K562 (cell line): Measurements from ENCODE around the gene AP3S2. TPM values are rescaled to one million over a fixed set of nuclear protein-coding genes. Genes with fewer than 3 reads are reported as not detected.

Source experiments
- CEBPB ChIP-seq: fragments of 450-650 bp; IDR thresholded peaks from 2 replicates; pipeline ENCODE4 v1.6.1; 2016; ENCODE audit warnings: missing genetic modification characterization, missing compliant biosample characterization
- GATA2 ChIP-seq: sonication (generic); formaldehyde crosslinking; IDR thresholded peaks from 2 replicates; pipeline ENCODE4 v1.4.0; 2020; ENCODE audit warnings: mild to moderate bottlenecking, missing genetic modification reagents
- MYC ChIP-seq, 2 experiments: fragments of 250-450 bp in 1 of 2; sonication (Bioruptor Pico) in 1 of 2; IDR thresholded peaks; 2 replicates each; pipeline versions ENCODE4 v1.5.1 to v1.6.1; 2012 to 2021; ENCODE audit warnings: low read depth in 2 of 2, borderline replicate concordance in 1 of 2, improper control_type of control experiment in 1 of 2, low read length in 1 of 2, mild to moderate bottlenecking in 1 of 2, moderate library complexity in 1 of 2
- ZNF584 ChIP-seq: fragments of 200-800 bp; sonication (Bioruptor generic); IDR thresholded peaks from 2 replicates; pipeline ENCODE4 v1.6.1; 2016; ENCODE audit warnings: low read depth, mild to moderate bottlenecking, missing genetic modification characterization, missing compliant biosample characterization
- polyA plus RNA-seq, 8 experiments: library from polyadenylated mRNA; depleted of rRNA in 4 of 8; stranded (reverse) in 5 of 8; unstranded in 3 of 8; fragments of >200 nt; fragmentation: Nextera tagmentation in 2 of 8; fragmentation: Illumina TruSeq in 1 of 8; extraction: Ambion mirVana in 2 of 8; extraction: Trizol in 1 of 8; gene quantifications; 2 replicates each; pipeline versions ENCODE4 v1.2.1 to v1.2.3, GENCODE V29; 2011 to 2014; ENCODE audit warnings: inconsistent platforms in 1 of 8, missing spikeins in 1 of 8
- total RNA-seq, 7 experiments: library from RNA; depleted of rRNA in 6 of 7; stranded (reverse); fragments of >200 nt in 6 of 7; fragmentation: Illumina TruSeq in 2 of 7; extraction: Trizol in 2 of 7; gene quantifications; 2 replicates each; pipeline versions ENCODE4 v1.2.1 to v1.2.3, GENCODE V29; 2011 to 2021; ENCODE audit warnings: low replicate concordance in 1 of 7
- TF ChIP-seq, protein P1 (sequence below): sonication (generic); formaldehyde crosslinking; IDR thresholded peaks from 2 replicates; pipeline ENCODE4 v1.8.1; 2023; ENCODE audit warnings: missing genetic modification reagents, mild to moderate bottlenecking, borderline replicate concordance

Gene AP3S2
- total and polyA plus RNA-seq, 9 of the 15 experiments (the other 6 are each of a cell fraction or from before 2014, with no cell fraction given), result 16.4 to 54.1 (median 37.4) TPM

DNA sequence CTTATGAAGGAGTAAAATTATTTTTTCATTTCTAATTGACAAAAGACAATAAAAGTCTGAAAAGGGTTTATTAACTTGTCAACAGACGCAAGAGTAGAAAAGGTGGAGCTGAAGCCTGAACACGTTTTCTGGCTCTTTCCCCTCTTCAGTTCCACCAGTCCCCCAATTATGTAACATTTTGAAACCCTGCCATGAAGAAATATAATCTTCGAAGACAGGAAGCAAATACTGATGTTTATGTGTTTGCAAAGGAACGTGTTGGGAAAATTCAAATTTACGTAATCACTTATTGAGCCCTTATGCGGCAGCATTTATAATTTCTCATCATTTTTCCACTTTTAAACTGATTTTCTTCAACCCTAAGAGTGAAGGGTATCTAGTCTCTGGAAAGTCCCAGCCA is 767 bp downstream of the AP3S2 start (continued):
- TF ChIP-seq CEBPB (0 out of 2 replicates have a peak, but pooled peaks have one; percentile 25), GATA2 (CRISPR knock-in tag) (no peak), ZNF584 (CRISPR knock-in tag) (no peak), MYC (IDR thresholded peaks at IDR 0.05; ENCODE audit: low read depth, low read length) (peak; percentile 35; the same call in 1 of the 2 replicates), MYC (CRISPR knock-in tag; IDR thresholded peaks at IDR 0.05; ENCODE audit: borderline replicate concordance, low read depth) (no peak)
- TF ChIP-seq, protein P1, sequence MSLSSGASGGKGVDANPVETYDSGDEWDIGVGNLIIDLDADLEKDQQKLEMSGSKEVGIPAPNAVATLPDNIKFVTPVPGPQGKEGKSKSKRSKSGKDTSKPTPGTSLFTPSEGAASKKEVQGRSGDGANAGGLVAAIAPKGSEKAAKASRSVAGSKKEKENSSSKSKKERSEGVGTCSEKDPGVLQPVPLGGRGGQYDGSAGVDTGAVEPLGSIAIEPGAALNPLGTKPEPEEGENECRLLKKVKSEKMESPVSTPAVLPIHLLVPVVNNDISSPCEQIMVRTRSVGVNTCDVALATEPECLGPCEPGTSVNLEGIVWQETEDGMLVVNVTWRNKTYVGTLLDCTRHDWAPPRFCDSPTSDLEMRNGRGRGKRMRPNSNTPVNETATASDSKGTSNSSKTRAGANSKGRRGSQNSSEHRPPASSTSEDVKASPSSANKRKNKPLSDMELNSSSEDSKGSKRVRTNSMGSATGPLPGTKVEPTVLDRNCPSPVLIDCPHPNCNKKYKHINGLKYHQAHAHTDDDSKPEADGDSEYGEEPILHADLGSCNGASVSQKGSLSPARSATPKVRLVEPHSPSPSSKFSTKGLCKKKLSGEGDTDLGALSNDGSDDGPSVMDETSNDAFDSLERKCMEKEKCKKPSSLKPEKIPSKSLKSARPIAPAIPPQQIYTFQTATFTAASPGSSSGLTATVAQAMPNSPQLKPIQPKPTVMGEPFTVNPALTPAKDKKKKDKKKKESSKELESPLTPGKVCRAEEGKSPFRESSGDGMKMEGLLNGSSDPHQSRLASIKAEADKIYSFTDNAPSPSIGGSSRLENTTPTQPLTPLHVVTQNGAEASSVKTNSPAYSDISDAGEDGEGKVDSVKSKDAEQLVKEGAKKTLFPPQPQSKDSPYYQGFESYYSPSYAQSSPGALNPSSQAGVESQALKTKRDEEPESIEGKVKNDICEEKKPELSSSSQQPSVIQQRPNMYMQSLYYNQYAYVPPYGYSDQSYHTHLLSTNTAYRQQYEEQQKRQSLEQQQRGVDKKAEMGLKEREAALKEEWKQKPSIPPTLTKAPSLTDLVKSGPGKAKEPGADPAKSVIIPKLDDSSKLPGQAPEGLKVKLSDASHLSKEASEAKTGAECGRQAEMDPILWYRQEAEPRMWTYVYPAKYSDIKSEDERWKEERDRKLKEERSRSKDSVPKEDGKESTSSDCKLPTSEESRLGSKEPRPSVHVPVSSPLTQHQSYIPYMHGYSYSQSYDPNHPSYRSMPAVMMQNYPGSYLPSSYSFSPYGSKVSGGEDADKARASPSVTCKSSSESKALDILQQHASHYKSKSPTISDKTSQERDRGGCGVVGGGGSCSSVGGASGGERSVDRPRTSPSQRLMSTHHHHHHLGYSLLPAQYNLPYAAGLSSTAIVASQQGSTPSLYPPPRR (CRISPR knock-in tag), result no peak
- TF ChIP-seq, all 486 proteins: peak for 3
